HTERT RPE-1 (cell line): Measurements from ENCODE around the gene PDS5B.

Source experiments
- in situ Hi-C: fragments of 300-500 bp; cut with MboI; formaldehyde crosslinking; loops from 4 replicates; pipeline ENCODE4 v1.14.3; 2020; ENCODE audit warnings: low sequenced_read_pairs

The PDS5B gene

DNA sequence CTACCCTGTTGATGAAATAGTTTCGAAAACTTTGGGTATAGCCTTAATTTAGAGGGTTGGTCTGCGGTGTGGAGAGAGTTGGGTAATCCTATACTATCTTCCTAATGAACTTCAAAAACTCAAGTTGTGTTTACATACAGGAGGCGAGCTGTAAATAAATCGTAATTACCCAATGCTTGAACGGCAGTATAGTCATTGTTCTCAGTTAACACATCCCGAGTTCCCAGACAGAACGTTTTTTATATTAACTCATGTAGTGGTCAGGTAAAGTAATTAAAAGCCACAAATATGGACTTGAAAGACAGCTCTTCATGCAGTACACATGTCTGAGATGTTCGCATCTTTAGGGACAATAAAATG lies 1.5 kb downstream of the PDS5B start:
- in situ Hi-C loops, result no loop called here

DNA sequence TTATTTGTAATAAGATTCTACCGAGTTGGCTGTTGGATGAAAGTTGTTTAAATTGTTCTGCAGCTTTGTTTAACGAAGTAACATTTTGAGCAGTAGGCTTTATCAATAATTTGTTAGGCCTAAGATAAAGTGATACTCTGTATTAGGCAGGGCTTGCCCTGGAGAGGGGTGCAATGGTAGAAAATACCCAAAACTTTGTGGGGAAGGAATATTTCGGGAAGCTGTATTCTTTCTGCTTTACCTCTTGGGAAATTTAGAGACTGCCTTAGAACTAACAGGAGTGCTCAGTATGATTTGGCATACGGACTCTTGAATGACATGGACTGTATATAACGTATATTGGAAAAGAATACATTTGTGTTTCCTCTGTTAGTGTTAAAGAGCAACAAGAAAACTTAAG lies 2.5 kb downstream of the PDS5B start:
- in situ Hi-C loops, result no loop called here

DNA sequence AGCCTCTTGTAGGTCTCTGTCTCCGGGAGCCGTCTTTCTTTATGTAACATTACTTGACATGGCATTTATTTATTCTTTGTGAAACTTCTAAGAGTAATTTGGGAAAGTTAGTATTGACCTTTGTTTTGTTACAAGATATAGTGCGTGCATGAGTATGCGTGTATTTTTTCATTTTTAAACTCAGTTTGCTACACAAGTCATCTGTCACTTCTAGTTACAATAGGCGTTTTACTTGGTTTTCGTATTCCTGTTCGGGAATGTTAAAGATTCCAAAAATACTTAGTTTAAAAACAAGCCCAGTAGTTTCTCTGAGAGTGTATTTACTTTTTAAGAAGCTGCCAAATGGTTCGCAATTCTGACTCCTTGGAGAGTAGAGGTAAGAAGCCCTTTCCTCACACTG lies 3.2 kb downstream of the PDS5B start:
- in situ Hi-C loops, result no loop called here

DNA sequence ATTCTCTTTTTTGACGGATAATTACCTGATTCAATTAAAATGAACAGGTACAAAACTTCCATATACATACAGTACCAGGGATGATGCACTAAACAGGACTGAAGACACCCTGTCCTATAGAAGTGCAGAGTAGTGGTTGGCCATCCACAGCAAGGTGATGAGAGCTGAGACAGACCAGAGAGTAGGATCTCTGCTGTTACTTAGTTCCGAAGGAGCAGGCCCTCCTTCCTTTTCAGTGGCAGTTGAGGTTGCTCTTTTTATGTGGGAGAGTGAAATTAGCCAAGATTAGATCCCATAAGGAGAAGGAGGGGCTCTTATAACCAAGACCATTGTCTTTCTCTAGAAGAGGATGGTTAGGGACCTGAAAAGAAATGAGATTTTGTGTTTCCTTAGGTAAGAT lies 4.0 kb downstream of the PDS5B start:
- in situ Hi-C loops, result no loop called here

DNA sequence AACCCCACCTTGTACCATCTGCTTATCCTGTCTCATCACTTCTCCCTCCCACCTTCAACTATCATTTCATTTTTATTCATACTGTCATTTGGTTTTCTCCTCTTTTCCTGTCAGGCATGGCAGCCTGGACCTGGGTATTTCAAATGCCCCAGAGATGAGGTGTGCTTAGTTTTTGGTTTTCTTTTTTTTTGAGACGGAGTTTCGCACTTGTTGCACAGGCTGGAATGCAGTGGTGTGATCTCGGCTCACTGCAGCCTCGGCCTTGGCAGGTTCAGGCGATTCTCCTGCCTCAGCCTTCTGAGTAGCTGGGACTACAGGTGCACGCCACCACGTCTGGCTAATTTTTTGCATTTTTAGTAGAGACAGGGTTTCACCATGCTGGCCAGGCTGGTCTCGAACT lies 5.8 kb downstream of the PDS5B start:
- in situ Hi-C loops, result no loop called here

DNA sequence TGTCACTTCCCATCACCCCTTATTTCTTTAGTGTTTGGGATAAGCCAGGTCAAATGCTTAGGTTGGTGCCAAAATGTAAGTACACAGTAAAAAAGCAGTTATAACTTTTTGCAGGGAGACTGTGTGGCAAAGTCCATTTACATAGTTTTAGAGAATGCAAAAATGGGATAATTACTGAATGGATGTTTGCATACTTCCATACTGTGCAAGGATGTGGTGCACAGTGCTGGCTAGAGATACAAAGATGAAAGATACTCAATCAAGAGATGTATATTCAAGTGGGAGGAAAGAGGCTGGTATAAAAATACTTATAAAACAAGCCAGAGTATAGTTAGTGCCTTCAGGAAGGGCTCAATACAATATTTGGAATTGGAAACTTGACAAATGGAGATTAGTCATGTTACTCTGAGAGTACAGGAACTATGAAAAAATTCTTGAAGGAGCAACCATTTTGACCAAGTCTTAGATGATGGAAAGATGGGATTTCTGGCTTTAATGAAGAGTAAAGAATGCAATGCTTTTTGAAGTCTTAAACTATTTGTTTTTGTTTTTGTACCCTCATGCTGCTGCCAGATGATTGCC lies 8.0 kb downstream of the PDS5B start:
- in situ Hi-C loops, result no loop called here

DNA sequence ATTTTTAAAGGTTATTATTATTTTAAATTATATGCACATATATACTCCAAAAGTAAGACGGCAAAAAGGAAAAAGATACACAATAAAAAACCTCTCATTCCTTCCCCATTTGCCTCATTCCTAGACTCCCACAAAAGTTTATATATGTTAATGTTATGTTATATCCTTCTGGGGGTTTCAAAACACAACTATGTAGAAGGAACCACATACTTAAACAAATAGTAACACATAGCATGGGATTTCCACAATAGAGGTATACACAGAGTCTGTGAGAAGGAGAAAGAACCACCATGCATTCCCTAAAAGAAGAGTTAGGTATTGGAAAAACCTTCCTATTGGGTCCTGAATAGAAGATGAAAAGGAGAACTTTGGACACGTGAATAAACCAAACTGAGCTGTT lies 9.1 kb downstream of the PDS5B start:
- in situ Hi-C loops, result no loop called here

DNA sequence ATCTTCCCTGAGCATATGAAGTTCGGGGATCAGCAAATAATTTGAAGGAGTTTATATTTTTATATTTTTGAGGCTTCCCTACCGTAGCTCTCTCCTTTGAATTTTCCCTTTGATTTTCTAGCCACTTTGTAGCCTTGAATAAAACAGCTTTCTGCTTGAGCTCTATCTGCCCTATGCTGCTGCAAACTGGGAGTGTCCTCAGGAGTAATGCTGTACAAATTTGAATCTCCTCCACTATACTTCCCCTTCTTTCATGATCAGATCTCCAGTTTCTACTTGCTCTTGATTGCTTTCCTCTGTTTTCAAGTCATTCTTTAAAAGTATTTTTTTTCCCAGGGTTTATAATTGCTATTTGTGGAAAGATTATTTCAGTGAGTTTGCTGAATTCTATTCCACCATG lies 14.6 kb downstream of the PDS5B start:
- in situ Hi-C loops, result no loop called here

DNA sequence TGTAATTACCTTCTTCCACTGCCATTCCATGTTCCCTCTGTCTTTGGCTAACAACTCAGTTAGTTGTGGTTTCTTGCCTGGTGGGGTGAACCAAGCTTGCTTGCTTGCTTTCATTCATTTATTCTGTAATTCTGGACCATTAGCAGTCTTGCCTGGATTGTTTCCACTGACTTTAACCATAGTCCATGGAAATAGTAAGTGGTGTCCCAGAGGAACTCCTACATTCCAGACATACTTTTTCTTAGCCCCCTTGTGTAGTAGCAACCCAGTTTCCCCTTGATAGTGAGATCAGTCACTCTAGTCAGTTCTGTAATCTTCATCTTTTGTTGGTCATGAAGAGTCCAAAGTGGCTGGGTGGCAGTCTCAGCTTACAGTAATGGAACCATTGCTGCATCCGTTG lies 23.2 kb downstream of the PDS5B start:
- in situ Hi-C loops, result no loop called here

DNA sequence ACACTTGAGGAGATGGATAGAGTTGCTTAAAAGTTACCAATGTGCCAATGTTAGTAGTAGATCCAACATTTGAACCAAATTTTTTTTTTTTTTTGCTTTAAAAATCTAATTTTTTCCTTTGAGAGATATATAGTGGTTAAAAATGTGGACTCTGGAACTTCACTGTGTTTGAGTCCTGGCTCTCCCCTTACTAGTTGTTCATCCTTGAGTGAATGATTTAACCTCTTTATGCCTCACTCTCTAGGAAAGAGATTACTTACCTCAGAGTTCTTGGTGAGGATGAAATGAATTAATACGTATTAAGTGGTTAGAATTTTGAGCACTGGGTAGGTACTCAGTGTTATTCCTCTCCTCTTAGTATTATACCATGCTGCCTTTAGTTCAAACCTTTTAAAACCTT lies 24.3 kb downstream of the PDS5B start:
- in situ Hi-C loops, result no loop called here

DNA sequence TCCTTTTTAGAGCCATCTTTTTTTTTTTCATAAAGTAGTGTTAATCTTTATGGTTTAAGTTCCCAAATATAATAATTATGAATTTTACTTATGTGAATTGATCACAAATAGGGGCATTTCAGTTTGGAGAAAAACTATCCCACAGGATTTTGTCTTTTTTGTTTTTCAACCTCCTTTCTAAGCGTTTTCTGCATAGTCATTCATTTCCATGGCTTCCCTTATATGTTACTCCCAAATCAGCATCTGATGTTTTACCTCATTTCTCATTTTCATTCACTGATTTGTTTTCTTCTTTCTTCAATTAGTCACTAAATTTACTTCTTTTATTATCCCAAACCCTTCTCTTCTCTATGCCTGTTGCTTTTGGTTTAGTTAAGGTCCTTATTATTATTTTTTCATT lies 24.7 kb downstream of the PDS5B start:
- in situ Hi-C loops, result no loop called here

DNA sequence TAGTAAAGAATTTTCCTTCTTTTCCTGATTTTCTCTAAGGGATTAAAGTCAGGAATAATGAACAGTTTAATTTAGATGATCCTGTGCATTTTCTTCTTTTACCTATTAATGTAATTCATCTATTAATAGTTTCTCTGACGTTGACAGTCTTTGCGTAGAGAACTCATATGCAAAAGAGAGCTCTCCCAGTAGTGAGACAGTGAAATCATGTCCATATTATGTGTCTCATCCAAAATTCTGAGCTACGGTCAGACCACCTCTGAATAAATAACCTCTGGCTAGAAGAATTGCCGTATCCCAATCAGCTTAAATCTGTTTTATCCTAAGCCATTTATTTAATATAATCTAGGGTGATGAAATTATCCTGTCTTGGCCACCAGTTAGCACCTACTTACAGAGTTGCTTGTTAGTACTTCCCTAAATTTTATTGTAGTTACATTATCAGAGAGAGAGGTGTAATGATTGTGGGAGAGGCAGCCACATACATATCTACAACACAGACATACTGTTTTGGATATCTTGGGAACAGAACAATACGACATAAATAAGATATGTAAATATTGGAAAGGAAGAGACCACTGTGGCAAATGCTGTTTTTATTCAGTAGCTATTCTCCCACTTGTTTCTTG lies 30.7 kb downstream of the PDS5B start:
- in situ Hi-C loops, result no loop called here

DNA sequence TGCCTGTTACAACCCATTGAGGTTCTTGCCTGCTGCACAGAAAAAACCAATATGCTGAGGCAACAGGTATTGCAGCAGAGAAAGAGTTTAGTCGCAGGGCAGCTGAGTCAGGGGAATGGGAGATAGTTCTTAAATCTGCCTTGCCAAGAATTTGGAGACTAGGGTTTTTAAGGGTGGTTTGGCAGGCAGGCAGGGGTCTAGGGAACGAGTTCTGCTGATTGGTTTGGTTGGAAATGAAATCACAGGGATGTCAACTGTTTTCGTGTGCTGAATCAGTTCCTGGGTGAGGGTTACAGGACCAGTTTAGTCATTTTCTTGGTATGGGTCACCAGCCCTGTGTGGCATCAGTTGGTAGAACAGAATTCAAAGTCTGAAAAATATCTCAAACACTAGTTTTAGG lies 36.6 kb downstream of the PDS5B start:
- in situ Hi-C loops, result no loop called here

DNA sequence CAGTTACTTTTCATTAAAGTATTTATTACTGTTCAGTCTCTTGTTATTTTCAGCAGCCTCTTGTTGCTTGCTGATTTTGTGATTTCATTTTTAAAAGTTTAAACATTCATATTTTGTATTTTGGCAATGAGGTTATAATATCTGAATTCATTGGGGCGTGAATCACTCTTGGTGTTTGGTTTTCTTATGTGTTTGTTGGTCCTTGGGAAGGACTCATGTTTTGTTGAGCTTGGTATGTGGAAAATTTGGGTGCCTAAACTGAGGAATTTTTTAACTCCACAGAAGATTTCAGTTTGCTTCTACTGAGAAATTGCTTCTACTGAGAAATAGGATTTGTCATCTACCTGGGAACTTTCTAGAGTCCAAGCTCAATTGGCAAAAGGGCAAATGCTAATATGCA lies 38.2 kb downstream of the PDS5B start:
- in situ Hi-C loops, result no loop called here

DNA sequence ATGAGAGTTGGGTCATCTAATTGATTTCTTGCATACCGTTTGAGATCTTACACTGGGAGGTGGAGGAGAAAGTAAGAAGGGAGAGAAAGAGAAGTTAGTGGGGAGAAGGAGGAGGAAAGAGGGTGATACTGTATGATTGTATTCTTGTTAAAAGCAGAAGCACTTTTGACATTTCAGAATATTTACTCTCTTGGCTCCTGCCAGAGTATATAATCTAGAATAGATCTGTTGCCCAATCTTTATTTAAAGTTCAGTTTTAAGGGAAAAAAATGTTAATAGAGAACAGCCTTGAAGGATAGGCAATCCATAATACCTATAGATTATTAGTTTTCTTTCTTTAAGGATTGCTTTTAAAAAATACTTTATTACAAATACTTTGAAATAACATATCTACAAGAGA lies 41.5 kb downstream of the PDS5B start:
- in situ Hi-C loops, result no loop called here

DNA sequence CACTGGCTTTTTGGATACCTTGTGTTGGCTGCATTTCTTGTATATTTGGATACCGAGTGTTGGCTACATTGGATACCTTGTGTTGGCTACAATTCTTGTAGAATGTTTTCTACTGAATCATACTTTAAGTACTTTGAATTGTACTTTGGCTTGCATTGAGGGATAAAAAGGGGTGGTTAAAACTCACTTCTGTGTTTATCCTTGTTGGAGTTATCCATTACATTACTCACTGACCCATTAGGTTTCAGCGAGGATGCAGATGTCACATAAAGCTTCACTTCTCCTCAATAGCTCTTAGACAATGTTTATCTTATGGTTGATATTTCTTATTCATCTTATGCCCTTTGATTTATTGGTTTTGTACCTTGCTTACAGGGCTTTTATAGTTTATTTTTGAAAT lies 43.1 kb downstream of the PDS5B start:
- in situ Hi-C loops, result no loop called here

DNA sequence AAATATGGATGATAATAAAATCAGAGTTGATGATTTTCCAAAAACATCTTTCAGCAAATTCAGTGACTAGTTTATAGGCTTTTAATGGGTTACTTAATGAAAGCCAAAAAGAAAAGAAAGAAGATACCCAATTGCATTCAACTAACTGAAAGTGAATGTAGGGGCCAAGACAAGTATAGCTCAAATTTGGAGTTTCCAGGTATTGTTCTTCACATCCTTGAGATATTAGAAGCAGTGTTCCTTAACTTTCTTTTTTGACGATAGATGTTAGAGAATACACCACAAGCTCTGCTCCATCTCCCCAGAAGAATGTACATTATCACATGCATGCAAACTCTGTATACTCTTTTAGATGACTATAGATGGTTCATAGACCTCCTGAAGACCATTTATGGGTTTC lies 43.6 kb downstream of the PDS5B start:
- in situ Hi-C loops, result no loop called here

DNA sequence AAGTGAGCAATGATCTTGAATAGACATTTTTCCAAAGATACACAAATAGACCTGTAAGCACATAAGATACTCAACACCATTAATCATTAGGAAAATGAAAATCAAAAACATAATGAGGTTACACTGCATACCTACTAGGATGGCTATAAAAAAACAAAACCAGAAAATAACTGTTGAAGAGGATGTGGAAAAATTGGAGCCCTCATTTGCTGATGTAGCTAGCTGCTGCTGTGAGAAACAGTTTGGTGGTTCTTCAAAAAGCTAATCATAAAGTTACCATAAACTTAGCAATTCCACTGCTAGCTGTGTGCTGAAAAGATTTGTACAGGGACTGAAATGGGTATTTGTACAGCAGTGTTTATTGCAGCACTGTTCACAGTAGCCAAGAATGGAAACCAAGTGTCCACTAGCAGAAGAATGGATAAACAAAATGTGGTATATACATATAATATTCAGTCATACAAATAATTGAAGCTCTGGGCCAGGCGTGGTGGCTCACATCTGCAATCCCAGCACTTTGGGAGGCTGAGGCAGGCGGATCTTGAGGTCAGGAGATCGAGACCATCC lies 46.2 kb downstream of the PDS5B start:
- in situ Hi-C loops, result no loop called here

DNA sequence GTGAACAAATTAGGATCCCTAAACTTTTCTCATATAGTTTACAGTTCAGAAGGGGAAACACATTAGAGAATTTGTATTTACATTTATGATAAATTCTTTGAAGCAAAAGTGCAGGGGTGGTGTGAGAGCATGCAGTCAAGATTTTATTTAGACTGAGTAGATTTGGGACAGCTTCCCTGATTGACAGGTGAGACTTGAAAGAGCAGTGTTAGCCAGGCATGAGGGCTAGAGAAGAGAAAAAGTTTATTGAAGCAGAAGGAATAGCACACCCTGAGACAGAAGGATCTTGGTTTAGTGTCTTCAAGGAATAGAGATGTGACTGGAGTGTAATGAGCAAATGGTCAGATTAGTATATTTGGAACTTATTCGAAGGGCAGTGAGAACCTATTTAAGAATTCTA lies 50.5 kb downstream of the PDS5B start:
- in situ Hi-C loops, result no loop called here

DNA sequence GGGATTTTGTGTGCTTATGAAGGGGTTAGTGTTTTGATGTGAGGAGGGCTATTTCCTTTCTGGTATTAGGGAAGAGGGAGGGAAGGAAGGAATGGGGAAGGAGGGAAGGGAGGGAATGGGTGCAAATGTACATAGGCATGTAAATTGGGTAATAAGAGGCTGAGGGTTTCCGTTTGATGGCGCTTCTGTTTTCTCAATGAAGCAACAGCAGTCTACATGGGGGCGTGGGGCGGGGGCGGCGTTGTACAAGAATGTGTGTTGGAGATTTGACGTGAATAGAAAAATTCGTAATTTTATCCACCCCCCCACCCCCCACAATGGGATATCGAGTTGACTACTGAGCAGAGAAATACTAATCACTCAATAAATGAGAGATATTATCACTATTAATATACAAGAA lies 52.5 kb downstream of the PDS5B start:
- in situ Hi-C loops, result no loop called here

DNA sequence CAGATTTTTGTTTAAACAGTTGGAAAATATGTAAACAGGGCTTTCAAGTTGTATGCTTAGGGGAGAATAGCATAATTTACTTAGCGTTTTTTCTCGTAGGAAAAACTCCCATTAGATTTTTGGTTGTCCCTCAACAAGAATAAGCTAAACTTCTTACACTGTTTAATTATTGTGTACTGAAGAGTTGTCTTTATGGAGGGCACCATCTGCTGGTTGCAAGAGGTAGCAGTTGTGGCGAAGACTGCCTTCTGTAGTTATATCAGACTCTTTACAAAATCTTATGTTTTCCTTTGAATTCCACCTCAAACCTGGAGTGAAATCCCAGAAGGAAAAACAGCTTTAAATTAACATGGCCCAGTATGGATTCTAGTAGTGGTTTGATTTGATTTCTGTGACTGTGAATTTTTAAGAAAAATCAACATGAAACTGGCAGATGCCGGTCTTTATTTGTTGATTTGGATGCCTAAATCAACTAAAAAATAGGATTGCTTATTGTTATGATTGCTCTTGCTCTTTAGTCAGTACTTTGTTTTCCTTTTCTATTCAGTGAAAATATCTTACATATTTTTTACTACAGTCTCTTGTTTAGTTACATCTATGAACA lies 53.4 kb downstream of the PDS5B start:
- in situ Hi-C loops, result no loop called here

DNA sequence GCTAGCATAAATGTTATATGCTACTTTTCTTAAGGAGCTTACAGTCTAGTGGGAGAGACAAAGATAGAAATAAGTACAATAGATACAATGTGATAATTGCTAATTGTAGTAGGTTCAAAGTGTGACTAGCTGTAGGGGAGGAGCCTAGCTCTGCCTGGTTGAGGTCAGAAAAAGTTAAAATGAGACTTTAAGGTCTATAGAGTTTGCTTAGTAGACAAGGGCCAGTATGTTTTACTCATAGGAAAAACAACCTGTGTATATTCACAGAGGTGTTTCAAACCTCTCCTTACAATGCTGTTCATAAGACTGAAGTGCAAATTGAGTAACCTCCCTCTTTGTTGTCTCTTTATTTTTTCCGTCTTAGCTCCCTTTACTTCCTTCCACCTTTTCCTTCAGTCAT lies 56.1 kb downstream of the PDS5B start:
- in situ Hi-C loops, result no loop called here

DNA sequence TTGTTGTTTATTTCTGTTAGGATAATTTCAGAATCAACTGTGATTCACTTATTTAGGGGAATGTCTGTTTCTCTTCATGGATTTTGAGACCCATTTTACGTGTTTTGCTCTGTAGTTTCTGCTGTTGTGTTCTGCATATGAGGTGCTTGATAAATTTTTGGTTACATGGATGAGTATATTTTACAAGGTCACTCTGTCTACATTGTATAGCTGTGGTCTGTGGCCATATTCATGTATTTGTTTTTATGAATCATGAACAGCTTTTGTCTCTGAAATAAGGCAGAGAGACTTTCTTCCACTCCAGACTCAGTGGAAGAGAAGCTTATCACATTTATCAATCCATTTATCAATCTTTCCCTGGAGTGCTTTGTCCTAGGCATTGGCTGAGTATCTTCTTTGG lies 56.6 kb downstream of the PDS5B start:
- in situ Hi-C loops, result no loop called here
